ENCODE results near the gene CDC25A. TPM values are rescaled to one million over a fixed set of nuclear protein-coding genes. Genes with fewer than 3 reads are reported as not detected.

The CDC25A gene
- total RNA-seq, 1 donor from 2014 or later: 51.8 TPM

DNA sequence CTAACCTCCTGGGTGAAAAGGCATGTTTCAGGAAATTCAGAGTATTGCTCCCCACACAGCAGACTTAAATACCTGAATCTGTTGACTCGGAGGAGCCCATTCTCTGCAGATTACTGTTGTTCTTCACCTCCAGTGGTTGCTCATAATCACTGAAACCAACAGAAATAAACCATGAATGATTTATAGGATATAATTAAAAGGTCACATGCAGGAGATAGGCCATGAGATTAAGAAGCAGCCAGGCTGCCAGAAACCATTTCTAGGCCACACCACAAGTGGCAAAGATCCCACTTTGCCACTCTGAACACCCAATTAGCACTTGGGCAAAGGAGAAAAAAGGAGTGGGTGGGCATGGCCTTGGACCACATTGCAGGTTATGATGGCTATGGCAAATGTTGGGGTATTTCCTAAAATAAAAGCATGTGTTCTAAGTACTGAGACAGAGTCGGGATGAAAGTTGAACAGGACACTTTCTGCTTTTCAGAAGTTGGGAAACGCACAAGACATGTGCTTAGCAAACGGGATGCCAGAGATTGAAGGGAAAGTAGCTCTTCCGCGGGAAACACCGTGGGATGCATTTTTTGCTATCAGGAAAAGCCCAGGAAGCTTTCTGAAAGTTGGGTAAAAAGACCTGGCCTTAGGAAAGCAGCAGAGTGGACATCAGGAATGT is 1.5 kb downstream of the CDC25A start:
- H3K27ac ChIP-seq: no peak overlapping the region
- DNase-seq (ENCODE audit: low spot score): no peak
- H3K4me3 ChIP-seq: peak overlapping the region; percentile 79

DNA sequence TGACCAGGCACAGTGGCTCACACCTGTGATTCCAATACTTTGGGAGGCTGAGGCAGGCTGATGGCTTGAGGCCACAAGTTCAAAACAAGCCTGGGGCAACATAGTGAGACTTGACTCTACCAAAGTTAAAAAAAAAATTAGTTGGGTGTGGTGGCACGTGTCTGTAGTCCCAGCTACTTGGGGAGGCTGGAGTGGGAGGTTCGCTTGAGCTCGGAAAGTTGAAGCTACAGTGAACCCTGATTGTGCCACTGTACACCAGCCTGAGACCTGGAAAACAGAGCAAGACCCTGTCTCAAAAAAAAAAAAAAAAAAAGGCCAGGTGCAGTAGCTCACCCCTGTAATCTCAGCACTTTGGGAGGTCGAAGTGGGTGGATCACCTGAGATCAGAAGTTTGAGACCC is 3.1 kb downstream of the CDC25A start:
- Histone ChIP-seq H3K4me1 (peaks cover 23% of the 10 kb centered on the region), H3K4me2 (no peak overlapping the region), H3K9me3 (ENCODE audit: low read depth) (no peaks in the 10 kb centered on the region), H3K9ac (no peak overlapping the region), H3K36me3 (peaks cover 11% of the 10 kb centered on the region), H2AFZ (replicated peaks) (no peak overlapping the region), H4K20me1 (ENCODE audit: low read depth) (peaks cover 29% of the 10 kb centered on the region), H3K27me3 (no peaks in the 10 kb centered on the region), H3F3A (ENCODE audit: low read depth) (peaks cover 22% of the 10 kb centered on the region), H3K79me2 (ENCODE audit: low read depth) (peaks cover 80% of the 10 kb centered on the region), H3K27ac (no peak overlapping the region), H3K4me3 (no peak overlapping the region)
- Mint-ChIP-seq H3K9me3 (no peaks in the 10 kb centered on the region), H3K4me1 (peaks cover 29% of the 10 kb centered on the region), H3K36me3 (peaks cover 31% of the 10 kb centered on the region), H3K27ac (no peak overlapping the region), H3K4me3 (no peak overlapping the region), H3K27me3 (ENCODE audit: insufficient read depth, low read depth) (no peaks in the 10 kb centered on the region)
- DNase-seq (ENCODE audit: low spot score): no peak
- TF ChIP-seq EZH2 (IDR thresholded peaks at IDR 0.05) (no peak), EZH2phosphoT487 (IDR thresholded peaks at IDR 0.05) (no peak)
- TF ChIP-seq, protein P1, sequence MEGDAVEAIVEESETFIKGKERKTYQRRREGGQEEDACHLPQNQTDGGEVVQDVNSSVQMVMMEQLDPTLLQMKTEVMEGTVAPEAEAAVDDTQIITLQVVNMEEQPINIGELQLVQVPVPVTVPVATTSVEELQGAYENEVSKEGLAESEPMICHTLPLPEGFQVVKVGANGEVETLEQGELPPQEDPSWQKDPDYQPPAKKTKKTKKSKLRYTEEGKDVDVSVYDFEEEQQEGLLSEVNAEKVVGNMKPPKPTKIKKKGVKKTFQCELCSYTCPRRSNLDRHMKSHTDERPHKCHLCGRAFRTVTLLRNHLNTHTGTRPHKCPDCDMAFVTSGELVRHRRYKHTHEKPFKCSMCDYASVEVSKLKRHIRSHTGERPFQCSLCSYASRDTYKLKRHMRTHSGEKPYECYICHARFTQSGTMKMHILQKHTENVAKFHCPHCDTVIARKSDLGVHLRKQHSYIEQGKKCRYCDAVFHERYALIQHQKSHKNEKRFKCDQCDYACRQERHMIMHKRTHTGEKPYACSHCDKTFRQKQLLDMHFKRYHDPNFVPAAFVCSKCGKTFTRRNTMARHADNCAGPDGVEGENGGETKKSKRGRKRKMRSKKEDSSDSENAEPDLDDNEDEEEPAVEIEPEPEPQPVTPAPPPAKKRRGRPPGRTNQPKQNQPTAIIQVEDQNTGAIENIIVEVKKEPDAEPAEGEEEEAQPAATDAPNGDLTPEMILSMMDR (IDR thresholded peaks at IDR 0.05): no peak

More for the DNA sequence above, 1.5 kb downstream of the CDC25A start:
- peaks cover 11% of the 10 kb centered on the region for H3K36me3 ChIP-seq
- peaks cover 23% of the 10 kb centered on the region for H3K4me1 ChIP-seq
- H3K9ac ChIP-seq: peak overlapping the region; percentile 86
- peaks cover 26% of the 10 kb centered on the region for H3F3A ChIP-seq (ENCODE audit: low read depth)
- TF ChIP-seq EZH2 (IDR thresholded peaks at IDR 0.05): no peak
- TF ChIP-seq, protein P1 (IDR thresholded peaks at IDR 0.05): no peak
- no peak for TF ChIP-seq EZH2phosphoT487 (IDR thresholded peaks at IDR 0.05)
- peaks cover 19% of the 10 kb centered on the region for H3K36me3 Mint-ChIP-seq
- H3K4me1 Mint-ChIP-seq: peaks cover 41% of the 10 kb centered on the region
- H3K79me2 ChIP-seq (ENCODE audit: low read depth): peaks cover 64% of the 10 kb centered on the region
- H3K27me3 Mint-ChIP-seq (ENCODE audit: insufficient read depth, low read depth): peaks cover 4% of the 10 kb centered on the region
- peaks cover 19% of the 10 kb centered on the region for H4K20me1 ChIP-seq (ENCODE audit: low read depth)
- no peak overlapping the region for H2AFZ ChIP-seq (replicated peaks)
- peak overlapping the region; percentile 81 for H3K4me2 ChIP-seq
- H3K27me3 ChIP-seq: no peaks in the 10 kb centered on the region
- H3K9me3 Mint-ChIP-seq: no peaks in the 10 kb centered on the region
- peak overlapping the region; percentile 93 for H3K27ac Mint-ChIP-seq
- no peaks in the 10 kb centered on the region for H3K9me3 ChIP-seq (ENCODE audit: low read depth)
- H3K4me3 Mint-ChIP-seq: peak overlapping the region; percentile 94

DNA sequence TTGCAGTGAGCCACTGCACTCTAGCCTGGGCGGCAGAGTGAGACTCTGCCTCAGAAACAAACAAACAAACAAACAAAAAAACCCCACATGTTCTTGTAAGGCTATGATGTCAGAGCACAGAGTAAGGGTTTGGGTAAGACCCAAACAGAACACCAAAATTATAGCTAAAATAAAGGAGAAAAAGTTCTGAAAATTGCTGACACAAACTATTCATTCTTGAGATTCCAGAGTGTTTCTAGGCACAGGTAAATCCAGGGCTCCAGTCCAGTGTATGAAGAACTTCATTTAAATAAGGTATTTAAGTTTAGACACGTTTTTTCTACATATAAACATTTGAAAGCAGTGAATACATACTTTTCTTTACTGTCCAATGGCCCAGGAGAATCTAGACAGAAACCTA is 3.9 kb downstream of the CDC25A start:
- H3K9ac ChIP-seq: no peak overlapping the region
- peaks cover 23% of the 10 kb centered on the region for H3K4me1 ChIP-seq
- H3K27ac Mint-ChIP-seq: no peak overlapping the region
- H3K4me3 Mint-ChIP-seq: no peak overlapping the region
- no peak for DNase-seq (ENCODE audit: low spot score)
- H3K4me2 ChIP-seq: no peak overlapping the region
- TF ChIP-seq, protein P1 (IDR thresholded peaks at IDR 0.05): no peak
- TF ChIP-seq EZH2phosphoT487 (IDR thresholded peaks at IDR 0.05): no peak
- TF ChIP-seq EZH2 (IDR thresholded peaks at IDR 0.05): no peak
- no peaks in the 10 kb centered on the region for H3K9me3 ChIP-seq (ENCODE audit: low read depth)
- peaks cover 89% of the 10 kb centered on the region for H3K79me2 ChIP-seq (ENCODE audit: low read depth)
- H2AFZ ChIP-seq (replicated peaks): no peak overlapping the region
- no peaks in the 10 kb centered on the region for H3K27me3 Mint-ChIP-seq (ENCODE audit: insufficient read depth, low read depth)
- no peaks in the 10 kb centered on the region for H3K9me3 Mint-ChIP-seq
- peaks cover 21% of the 10 kb centered on the region for H3K4me1 Mint-ChIP-seq
- H3F3A ChIP-seq (ENCODE audit: low read depth): peaks cover 14% of the 10 kb centered on the region
- peaks cover 37% of the 10 kb centered on the region for H4K20me1 ChIP-seq (ENCODE audit: low read depth)
- no peak overlapping the region for H3K4me3 ChIP-seq
- peaks cover 16% of the 10 kb centered on the region for H3K36me3 ChIP-seq
- H3K27me3 ChIP-seq: no peaks in the 10 kb centered on the region
- no peak overlapping the region for H3K27ac ChIP-seq
- H3K36me3 Mint-ChIP-seq: peaks cover 31% of the 10 kb centered on the region

Data from neural progenitor cell (in vitro differentiated cells).